ENCODE data around the gene TDRD3. TPM values are rescaled to one million over a fixed set of nuclear protein-coding genes. Genes with fewer than 3 reads are reported as not detected.
A peak's percentile ranks its signal among the peaks of the same experiment; 100 is the strongest.
"Not testable (repeated sequence)": the region's sequence is repeated elsewhere in the genome, so short reads cannot be mapped to it uniquely, and the experiment has no call there.

TDRD3 gene
- total and polyA plus RNA-seq, 4 donors: 9.3 to 44.3 (median 23.4) TPM

DNA sequence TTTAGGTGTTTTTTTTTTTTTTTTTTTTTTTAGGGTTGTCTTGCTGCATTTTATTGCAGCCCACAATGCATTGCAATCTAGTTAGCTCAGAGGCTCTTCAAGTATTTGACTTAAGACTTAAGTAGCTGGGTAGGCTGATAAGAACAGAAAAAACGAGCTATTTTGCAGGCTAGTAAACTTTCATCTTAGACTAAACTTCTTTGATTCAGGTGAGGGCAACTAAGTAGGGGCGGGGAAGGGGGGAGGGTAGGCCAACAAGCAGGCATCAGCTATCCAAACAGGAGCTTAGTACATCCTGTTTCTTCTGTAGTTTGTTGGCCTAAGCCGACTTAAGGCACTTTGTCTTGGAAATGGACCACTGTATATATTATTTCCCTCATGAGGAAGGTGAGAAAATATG lies 4.9 kb upstream of the TDRD3 start:
- Histone ChIP-seq H3K36me3 (ENCODE audit: control insufficient read depth in 1 of 2, insufficient read depth in 2 of 2, low read length in 1 of 2) (no peaks in the 10 kb centered on the region), H3K9me3 (ENCODE audit: control insufficient read depth, low read length) (no peaks in the 10 kb centered on the region), H3K27me3 (ENCODE audit: control insufficient read depth in 1 of 2, insufficient read depth in 2 of 2, low read length in 1 of 2) (no peaks in the 10 kb centered on the region), H3K4me1 (ENCODE audit: control insufficient read depth in 1 of 2, insufficient read depth in 2 of 2, low read length in 2 of 2) (no peaks in the 10 kb centered on the region), H3K27ac (ENCODE audit: low read depth in 1 of 2, low read length in 2 of 2) (no peak overlapping the region), H3K4me3 (ENCODE audit: low read length in 2 of 2) (no peak overlapping the region)
- DNase-seq (no peak), ATAC-seq (ENCODE audit: low FRiP score) (no peak)
- WGBS, 2 donors: 50 to 60% methylated on average over 3 of the region's 3 CpGs
- intact Hi-C loops (cut with DNase I): no loop called here

DNA sequence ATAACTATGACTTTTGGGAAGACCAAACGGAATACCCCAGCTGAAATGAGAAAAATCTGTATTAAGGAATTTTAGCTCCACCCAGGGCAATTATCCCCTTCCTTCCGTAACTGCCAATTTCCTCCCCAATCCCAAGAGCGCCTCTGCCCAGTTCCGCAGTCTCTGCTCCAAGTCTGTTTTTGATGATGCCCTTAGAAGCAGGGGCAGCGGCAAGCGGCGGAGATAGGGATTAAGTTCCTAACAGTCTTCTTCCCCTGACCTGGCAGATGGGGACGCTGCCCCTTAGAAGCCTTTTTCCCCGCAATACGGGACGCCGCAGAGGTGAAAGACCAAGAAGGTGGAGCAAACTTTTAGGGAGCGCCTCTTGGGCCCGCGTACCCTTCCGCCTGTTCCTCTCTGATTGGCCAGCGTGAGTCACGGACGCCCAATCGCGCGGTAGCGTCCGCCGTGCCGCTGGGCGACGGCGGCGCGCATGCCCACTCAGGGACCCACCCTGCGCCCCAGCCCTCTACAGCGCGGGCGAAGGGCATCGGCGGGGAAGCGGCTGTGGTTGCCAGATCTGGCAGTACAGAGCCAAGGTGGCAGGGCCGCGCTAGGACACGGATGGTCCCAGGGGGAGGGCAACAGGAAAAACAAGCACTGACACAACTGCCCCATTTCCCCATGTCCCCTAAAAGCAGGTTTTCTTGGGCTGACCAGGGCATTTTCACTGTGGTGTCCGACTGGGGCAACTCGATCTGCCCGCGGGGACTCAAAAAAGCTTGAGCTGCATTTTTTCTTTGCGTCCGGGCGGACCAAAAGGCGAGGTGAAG lies 843 bp upstream of the TDRD3 start:
- H3K4me3 ChIP-seq (ENCODE audit: low read length in 2 of 2): peak overlapping the region; percentile 97 to 99
- H3K27ac ChIP-seq (ENCODE audit: low read depth in 1 of 2, low read length in 2 of 2): peak overlapping the region; percentile 79 to 99
- H3K4me1 ChIP-seq (ENCODE audit: control insufficient read depth in 1 of 2, insufficient read depth in 2 of 2, low read length in 2 of 2): peaks cover 0 to 5% of the 10 kb centered on the region in 2 donors
- intact Hi-C loops (cut with DNase I): loop anchor here (1.0 to 5.0 kb wide), 3 partner anchors 36 to 234 kb away; partner anchors contain the start of gene DIAPH3 (in 1 of the 2)
- DNase-seq (peak; percentile 95 to 96), ATAC-seq (ENCODE audit: low FRiP score) (peak; percentile 97)
- H3K27me3 ChIP-seq (ENCODE audit: control insufficient read depth in 1 of 2, insufficient read depth in 2 of 2, low read length in 1 of 2): no peaks in the 10 kb centered on the region
- H3K36me3 ChIP-seq (ENCODE audit: control insufficient read depth in 1 of 2, insufficient read depth in 2 of 2, low read length in 1 of 2): no peaks in the 10 kb centered on the region
- no peaks in the 10 kb centered on the region for H3K9me3 ChIP-seq (ENCODE audit: control insufficient read depth, low read length)
- WGBS, 2 donors: 0 to 1% methylated on average over 48 to 49 of the region's 49 CpGs

GRCh38 chr13:60397704-60398378 lies 821 bp downstream of the TDRD3 start:
- H3K36me3 ChIP-seq (ENCODE audit: control insufficient read depth in 1 of 2, insufficient read depth in 2 of 2, low read length in 1 of 2): no peaks in the 10 kb centered on the region
- H3K4me1 ChIP-seq (ENCODE audit: control insufficient read depth in 1 of 2, insufficient read depth in 2 of 2, low read length in 2 of 2): peaks cover 0 to 5% of the 10 kb centered on the region in 2 donors
- no peaks in the 10 kb centered on the region for H3K27me3 ChIP-seq (ENCODE audit: control insufficient read depth in 1 of 2, insufficient read depth in 2 of 2, low read length in 1 of 2)
- DNase-seq (peak; percentile 78 to 88), ATAC-seq (ENCODE audit: low FRiP score) (peak; percentile 51)
- H3K9me3 ChIP-seq (ENCODE audit: control insufficient read depth, low read length): no peaks in the 10 kb centered on the region
- H3K27ac ChIP-seq (ENCODE audit: low read depth in 1 of 2, low read length in 2 of 2): peak overlapping the region; percentile 92 to 99
- 0% methylated on average over 38 to 43 of the region's 43 CpGs for WGBS, 2 donors
- intact Hi-C loops (cut with DNase I): loop anchor here (5.0 kb wide), 2 partner anchors 34 to 236 kb away; partner anchors contain the start of gene DIAPH3 (in 1 of the 2)
- H3K4me3 ChIP-seq (ENCODE audit: low read length in 2 of 2): peak overlapping the region; percentile 97 to 99

DNA sequence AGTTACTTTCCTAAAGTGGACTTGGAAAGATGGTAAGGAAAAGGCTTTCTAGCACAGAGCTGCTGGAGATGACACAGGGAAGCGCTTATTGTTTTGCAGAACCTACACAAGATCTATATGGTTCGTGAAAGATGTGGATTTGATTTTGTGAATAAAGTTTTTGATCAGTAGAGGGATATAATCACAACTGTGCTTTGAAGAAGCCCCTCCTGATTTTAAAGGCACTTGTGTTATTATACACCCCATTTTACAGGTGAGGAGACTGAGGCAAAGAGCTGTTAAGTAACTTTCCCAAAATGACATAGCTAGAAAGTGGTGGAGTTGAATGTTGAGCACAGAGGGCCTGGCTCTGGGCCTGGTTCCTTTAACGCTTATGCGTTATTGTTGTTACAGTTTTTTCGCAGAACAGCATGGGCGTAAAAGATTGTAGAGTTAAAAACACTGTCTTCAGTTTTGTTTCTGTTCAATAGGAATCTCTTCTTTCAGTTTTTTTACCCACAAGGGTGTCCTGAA lies 1.4 kb downstream of the TDRD3 start:
- no peak for DNase-seq
- Histone ChIP-seq H3K27ac (ENCODE audit: low read depth in 1 of 2, low read length in 2 of 2) (peak overlapping the region; percentile 82 to 92), H3K36me3 (ENCODE audit: control insufficient read depth in 1 of 2, insufficient read depth in 2 of 2, low read length in 1 of 2) (no peaks in the 10 kb centered on the region), H3K4me3 (ENCODE audit: low read length in 2 of 2) (peak overlapping the region; percentile 97 to 99), H3K4me1 (ENCODE audit: control insufficient read depth in 1 of 2, insufficient read depth in 2 of 2, low read length in 2 of 2) (peaks cover 0 to 5% of the 10 kb centered on the region in 2 donors), H3K9me3 (ENCODE audit: control insufficient read depth, low read length) (no peaks in the 10 kb centered on the region), H3K27me3 (ENCODE audit: control insufficient read depth in 1 of 2, insufficient read depth in 2 of 2, low read length in 1 of 2) (no peaks in the 10 kb centered on the region)
- 13 to 14% methylated on average over 6 of the region's 6 CpGs for WGBS, 2 donors
- intact Hi-C loops (cut with DNase I): loop anchor here (5.0 kb wide), 2 partner anchors 34 to 236 kb away; partner anchors contain the start of gene DIAPH3 (in 1 of the 2)
- no peak for ATAC-seq (ENCODE audit: low FRiP score)

- Histone ChIP-seq H3K27ac (ENCODE audit: low read depth in 1 of 2, low read length in 2 of 2) (peak overlapping the region; percentile 40 to 82), H3K4me1 (ENCODE audit: control insufficient read depth in 1 of 2, insufficient read depth in 2 of 2, low read length in 2 of 2) (peaks cover 0 to 5% of the 10 kb centered on the region in 2 donors)
Measured at GRCh38 chr13:60398907-60399589, 2.0 kb downstream of the TDRD3 start.

DNA sequence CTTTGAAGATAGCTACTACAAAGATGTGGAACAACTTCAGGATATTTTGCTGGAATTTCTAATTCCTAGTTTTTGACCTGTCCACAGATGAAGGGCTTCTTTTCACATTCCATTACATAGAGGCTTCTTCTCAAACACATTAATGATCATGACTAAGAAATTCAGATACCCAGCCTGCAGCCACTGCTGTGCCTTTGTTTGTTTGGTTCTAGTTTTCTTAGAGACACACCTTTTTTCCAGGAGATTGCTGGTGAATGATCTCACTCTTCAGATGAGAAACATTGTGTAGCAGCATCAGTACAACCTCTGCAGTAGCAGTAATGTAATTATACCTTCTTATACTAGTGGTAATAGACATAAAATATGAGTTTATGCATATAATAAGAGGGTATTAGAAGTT lies 5.0 kb downstream of the TDRD3 start:
- ATAC-seq (ENCODE audit: low FRiP score) (no peak), DNase-seq (no peak)
- Histone ChIP-seq H3K4me1 (ENCODE audit: control insufficient read depth in 1 of 2, insufficient read depth in 2 of 2, low read length in 2 of 2) (peaks cover 3 to 5% of the 10 kb centered on the region in 2 donors), H3K9me3 (ENCODE audit: control insufficient read depth, low read length) (no peaks in the 10 kb centered on the region), H3K36me3 (ENCODE audit: control insufficient read depth in 1 of 2, insufficient read depth in 2 of 2, low read length in 1 of 2) (no peaks in the 10 kb centered on the region), H3K27ac (ENCODE audit: low read depth in 1 of 2, low read length in 2 of 2) (no peak overlapping the region), H3K27me3 (ENCODE audit: control insufficient read depth in 1 of 2, insufficient read depth in 2 of 2, low read length in 1 of 2) (no peaks in the 10 kb centered on the region), H3K4me3 (ENCODE audit: low read length in 2 of 2) (no peak overlapping the region)
- intact Hi-C loops (cut with DNase I): no loop called here

More at GRCh38 chr13:60398907-60399589, 2.0 kb downstream of the TDRD3 start:
- Histone ChIP-seq H3K36me3 (ENCODE audit: control insufficient read depth in 1 of 2, insufficient read depth in 2 of 2, low read length in 1 of 2) (no peaks in the 10 kb centered on the region), H3K27me3 (ENCODE audit: control insufficient read depth in 1 of 2, insufficient read depth in 2 of 2, low read length in 1 of 2) (no peaks in the 10 kb centered on the region), H3K4me3 (ENCODE audit: low read length in 2 of 2) (peak overlapping the region; percentile 97 to 99), H3K9me3 (ENCODE audit: control insufficient read depth, low read length) (no peaks in the 10 kb centered on the region)
- WGBS, 2 donors: 7 to 8% methylated on average over 6 of the region's 6 CpGs
- no peak for ATAC-seq (ENCODE audit: low FRiP score)
- no peak for DNase-seq
- intact Hi-C loops (cut with DNase I): loop anchor here (5.0 kb wide), 2 partner anchors 33 to 237 kb away; partner anchors contain the start of gene DIAPH3 (in 1 of the 2)

DNA sequence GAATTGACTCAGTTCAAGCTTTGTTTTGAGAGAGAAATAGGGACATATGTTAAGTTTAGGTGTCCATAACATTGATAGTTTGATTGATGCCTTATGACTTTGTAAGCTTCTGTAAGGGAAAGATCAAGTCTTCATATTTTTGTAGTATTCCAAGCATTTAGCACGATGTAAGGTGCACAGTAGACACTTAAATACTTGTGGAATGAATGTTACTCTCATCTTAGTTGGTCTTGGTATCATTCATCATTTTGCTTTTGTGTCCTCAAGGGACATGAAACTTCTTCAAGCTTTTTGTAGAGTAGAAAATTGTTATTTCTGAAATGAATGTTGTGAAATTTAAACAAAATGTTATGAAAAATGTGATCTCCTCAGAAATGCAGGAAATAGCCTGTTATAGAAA lies 10.1 kb downstream of the TDRD3 start:
- peaks cover 5 to 9% of the 10 kb centered on the region in 2 donors for H3K4me1 ChIP-seq (ENCODE audit: control insufficient read depth in 1 of 2, insufficient read depth in 2 of 2, low read length in 2 of 2)
- 88 to 96% methylated on average over 1 of the region's 1 CpG for WGBS, 2 donors
- H3K27ac ChIP-seq (ENCODE audit: low read depth in 1 of 2, low read length in 2 of 2): no peak overlapping the region
- no peak for ATAC-seq (ENCODE audit: low FRiP score)
- no peaks in the 10 kb centered on the region for H3K9me3 ChIP-seq (ENCODE audit: control insufficient read depth, low read length)
- no peaks in the 10 kb centered on the region for H3K27me3 ChIP-seq (ENCODE audit: control insufficient read depth in 1 of 2, insufficient read depth in 2 of 2, low read length in 1 of 2)
- H3K36me3 ChIP-seq (ENCODE audit: control insufficient read depth in 1 of 2, insufficient read depth in 2 of 2, low read length in 1 of 2): no peaks in the 10 kb centered on the region
- H3K4me3 ChIP-seq (ENCODE audit: low read length in 2 of 2): no peak overlapping the region
- intact Hi-C loops (cut with DNase I): no loop called here
- no peak for DNase-seq

- H3K9me3 ChIP-seq (ENCODE audit: control insufficient read depth, low read length); DNase-seq; H3K27me3 ChIP-seq (ENCODE audit: control insufficient read depth in 1 of 2, insufficient read depth in 2 of 2, low read length in 1 of 2); H3K36me3 ChIP-seq (ENCODE audit: control insufficient read depth in 1 of 2, insufficient read depth in 2 of 2, low read length in 1 of 2); ATAC-seq (ENCODE audit: low FRiP score); H3K27ac ChIP-seq (ENCODE audit: low read depth in 1 of 2, low read length in 2 of 2); H3K4me1 ChIP-seq (ENCODE audit: control insufficient read depth in 1 of 2, insufficient read depth in 2 of 2, low read length in 2 of 2); H3K4me3 ChIP-seq (ENCODE audit: low read length in 2 of 2); intact Hi-C loops (cut with DNase I): not testable (repeated sequence)
- 97 to 98% methylated on average over 11 of the region's 11 CpGs for WGBS, 2 donors
Measured at GRCh38 chr13:60407852-60408251, 10.8 kb downstream of the TDRD3 start.

All from aorta (tissue), 5 donors.